GM12873 (cell line): ENCODE data around the gene FDPS.
A peak's percentile ranks its signal among the peaks of the same experiment; 100 is the strongest.

Experiments used
- TF ChIP-seq, protein P1 (sequence below): IDR thresholded peaks from 2 replicates; pipeline ENCODE4 v1.5.1; 2012; ENCODE audit warnings: low read depth, mild to moderate bottlenecking, moderate library complexity, low read length, control low read depth; ENCODE audit not compliant: insufficient read depth; ENCODE audit errors: missing control alignments

The FDPS gene

GRCh38 chr1:155300024-155300423 is 8.6 kb upstream of the FDPS start:
- TF ChIP-seq, protein P1, sequence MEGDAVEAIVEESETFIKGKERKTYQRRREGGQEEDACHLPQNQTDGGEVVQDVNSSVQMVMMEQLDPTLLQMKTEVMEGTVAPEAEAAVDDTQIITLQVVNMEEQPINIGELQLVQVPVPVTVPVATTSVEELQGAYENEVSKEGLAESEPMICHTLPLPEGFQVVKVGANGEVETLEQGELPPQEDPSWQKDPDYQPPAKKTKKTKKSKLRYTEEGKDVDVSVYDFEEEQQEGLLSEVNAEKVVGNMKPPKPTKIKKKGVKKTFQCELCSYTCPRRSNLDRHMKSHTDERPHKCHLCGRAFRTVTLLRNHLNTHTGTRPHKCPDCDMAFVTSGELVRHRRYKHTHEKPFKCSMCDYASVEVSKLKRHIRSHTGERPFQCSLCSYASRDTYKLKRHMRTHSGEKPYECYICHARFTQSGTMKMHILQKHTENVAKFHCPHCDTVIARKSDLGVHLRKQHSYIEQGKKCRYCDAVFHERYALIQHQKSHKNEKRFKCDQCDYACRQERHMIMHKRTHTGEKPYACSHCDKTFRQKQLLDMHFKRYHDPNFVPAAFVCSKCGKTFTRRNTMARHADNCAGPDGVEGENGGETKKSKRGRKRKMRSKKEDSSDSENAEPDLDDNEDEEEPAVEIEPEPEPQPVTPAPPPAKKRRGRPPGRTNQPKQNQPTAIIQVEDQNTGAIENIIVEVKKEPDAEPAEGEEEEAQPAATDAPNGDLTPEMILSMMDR, result no peak

GRCh38 chr1:155300553-155301329 is 7.9 kb upstream of the FDPS start:
- TF ChIP-seq, protein P1, result no peak

- TF ChIP-seq, protein P1, result no peak
Measured at GRCh38 chr1:155301342-155301841, 7.3 kb upstream of the FDPS start, which contains the start of gene PKLR. Gene PKLR, minus strand, starts transcription at chr1:155301438. Its CDS starts 43 bp downstream, at chr1:155301395.

DNA sequence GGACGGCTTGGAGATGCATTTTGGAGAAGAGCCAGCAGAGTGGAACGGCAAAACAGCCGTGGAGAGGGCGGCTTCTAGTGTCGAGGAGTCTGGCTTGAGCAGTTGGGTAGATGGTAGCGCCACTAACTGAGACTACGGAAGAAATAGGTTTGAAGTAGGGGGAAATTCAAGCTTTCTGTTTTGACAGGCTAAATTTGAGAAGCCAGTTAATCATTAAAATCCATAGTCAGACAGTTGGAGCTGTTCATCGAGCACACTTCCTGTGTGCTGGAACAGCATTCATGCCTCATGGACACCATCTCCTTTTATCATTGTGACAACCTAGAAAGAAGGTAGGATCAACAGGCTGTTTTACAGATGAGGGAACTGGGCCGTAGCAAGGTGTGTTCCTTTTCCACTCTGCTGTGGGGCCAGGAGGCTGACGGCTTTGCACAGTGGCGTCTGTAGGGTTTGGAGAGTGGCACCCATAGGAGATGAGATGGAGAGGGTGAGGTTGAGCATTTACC is 4.1 kb upstream of the FDPS start:
- TF ChIP-seq, protein P1, result no peak

DNA sequence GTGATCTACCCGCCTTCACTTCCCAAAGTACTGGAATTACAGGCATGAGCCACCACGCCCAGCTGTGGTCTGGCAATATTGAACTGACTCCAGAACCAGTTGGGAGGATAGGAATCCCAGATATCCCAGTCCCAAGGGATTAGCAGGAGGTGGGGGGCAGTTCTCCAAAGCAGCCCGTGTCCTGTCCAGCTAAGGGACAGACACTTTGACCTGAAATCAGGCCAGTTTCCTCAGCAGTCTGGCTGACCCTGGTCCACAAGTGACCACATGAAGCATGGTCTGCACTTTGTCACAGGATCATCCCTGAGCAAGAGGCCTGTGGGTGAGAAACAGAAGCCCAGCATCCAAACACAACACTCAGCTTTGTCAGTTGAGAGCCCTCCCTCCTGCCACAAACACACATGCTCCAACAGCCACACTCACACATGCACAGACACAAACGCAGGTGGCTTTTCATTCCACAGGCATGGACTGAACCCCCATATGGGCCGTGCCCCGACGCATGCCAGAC is 2.7 kb upstream of the FDPS start:
- TF ChIP-seq, protein P1, result no peak

DNA sequence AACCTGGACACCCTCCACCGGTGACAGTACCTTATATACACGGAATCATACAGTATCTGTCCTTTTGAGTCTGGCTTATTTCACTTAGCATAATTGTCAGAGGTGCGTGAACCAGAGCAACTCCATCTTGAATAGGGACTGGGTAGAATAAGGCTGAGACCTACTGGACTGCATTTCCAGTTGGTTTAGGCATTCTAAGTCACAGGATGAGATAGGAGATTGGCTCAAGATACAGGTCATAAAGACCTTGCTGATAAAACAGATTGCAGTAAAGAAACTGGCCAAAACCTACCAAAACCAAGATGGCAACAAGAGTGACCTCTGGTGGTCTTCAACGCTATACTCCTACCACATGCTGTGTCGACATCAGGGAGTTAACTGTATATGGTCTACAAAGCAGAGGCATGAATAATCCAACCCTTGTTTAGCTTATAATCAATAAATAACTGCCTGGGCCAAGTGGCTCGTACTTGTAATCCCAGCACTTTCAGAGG is 1.4 kb upstream of the FDPS start:
- TF ChIP-seq, protein P1, result peak; percentile 48

- TF ChIP-seq, protein P1, result no peak
Measured at GRCh38 chr1:155309423-155310021, 856 bp downstream of the FDPS start.
